ENCODE measurements around the gene NNT.
"Not testable (repeated sequence)": the region's sequence is repeated elsewhere in the genome, so short reads cannot be mapped to it uniquely, and the experiment has no call there.

NNT gene

DNA sequence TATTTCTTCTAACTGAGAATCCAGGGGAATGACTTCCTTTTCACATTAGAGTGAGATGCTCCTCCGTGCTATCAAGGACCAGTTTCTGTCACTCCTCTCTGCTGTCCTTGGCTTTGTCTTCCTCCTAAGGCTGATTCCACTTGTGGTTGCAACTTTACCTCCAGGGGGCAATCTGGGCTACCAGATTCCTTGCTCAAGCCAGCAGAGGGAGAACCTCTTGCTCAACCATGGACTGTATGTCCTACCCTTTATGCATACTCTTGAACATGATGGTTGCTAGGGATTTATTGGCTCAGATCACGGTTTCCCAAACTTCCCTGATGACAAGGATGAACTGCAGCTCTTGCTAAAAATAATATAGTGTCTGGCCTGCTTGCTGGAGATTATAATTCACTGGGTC is 24.0 kb downstream of the NNT start:
- DNase-seq (ENCODE audit: low read depth): peak; percentile 84

- peak; percentile 76 for DNase-seq (ENCODE audit: low read depth)
Observed at GRCh38 chr5:43631182-43631910, 28.4 kb downstream of the NNT start.

DNA sequence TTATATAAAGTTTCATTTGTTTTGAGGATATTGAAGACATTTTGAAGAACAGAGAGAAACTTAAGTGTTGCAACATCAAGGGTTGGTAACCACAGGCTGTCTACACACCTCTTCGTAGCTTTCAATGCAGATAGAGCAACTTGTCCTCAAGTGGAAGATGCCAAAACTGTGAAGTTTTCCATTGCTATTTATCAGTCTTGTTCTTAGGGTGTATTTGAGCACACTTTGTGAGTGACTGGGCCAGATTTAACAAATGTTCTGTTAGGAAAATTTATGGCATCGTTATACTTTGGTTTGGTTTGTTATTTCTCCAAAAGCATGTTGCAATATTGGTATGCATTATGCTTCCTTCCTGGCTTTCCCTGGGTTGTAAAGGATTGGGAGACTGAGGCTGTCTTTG is 31.6 kb downstream of the NNT start:
- no peak for DNase-seq (ENCODE audit: low read depth)

- DNase-seq (ENCODE audit: low read depth): no peak
Observed at GRCh38 chr5:43635374-43635773, 32.4 kb downstream of the NNT start.

GRCh38 chr5:43636076-43636475 is 33.1 kb downstream of the NNT start:
- DNase-seq (ENCODE audit: low read depth): no peak

GRCh38 chr5:43637416-43637815 is 34.4 kb downstream of the NNT start:
- no peak for DNase-seq (ENCODE audit: low read depth)

DNA sequence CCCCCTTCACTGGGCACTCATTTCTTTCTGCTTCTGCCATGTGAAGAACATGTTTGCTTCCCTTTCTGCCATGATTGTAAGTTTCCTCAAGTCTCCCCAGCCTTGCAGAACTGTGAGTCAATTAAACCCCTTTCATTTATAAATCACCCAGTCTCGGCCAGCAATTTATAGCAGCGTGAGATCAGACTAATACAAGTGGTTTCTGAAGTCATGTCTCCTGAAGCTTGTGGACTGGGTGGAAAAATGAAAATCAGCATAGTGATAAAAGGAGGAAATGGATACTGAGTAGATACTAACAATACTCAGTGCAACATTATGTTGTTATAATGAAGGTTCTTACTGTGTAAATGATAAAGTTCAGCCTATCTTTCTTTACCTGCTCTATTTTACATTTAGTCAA is 35.1 kb downstream of the NNT start:
- no peak for DNase-seq (ENCODE audit: low read depth)

- DNase-seq (ENCODE audit: low read depth): no peak
Observed at GRCh38 chr5:43638546-43638945, 35.6 kb downstream of the NNT start.

GRCh38 chr5:43639566-43639965 is 36.6 kb downstream of the NNT start:
- DNase-seq (ENCODE audit: low read depth): peak; percentile 17

DNA sequence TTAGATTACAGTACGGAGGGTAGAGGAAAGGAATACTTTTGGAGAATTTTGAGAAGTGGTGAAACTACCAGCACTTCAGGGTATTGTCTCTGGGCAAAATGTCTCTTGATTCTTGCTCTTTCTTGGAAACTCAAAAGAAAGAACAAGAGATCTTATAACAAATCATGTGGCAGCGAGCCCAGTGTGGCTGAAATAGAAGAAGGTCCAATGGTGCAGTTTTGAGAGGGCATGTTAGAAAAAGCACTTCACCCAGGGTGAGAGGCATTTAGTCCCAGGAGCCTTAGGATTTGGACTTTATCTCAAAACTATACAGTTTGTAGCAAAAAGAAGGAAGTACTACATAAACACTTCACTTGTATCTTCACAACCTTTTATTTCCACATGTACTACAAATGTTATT is 39.4 kb downstream of the NNT start:
- peak; percentile 67 for DNase-seq (ENCODE audit: low read depth)

GRCh38 chr5:43643327-43643726 is 40.3 kb downstream of the NNT start:
- DNase-seq (ENCODE audit: low read depth): no peak

DNA sequence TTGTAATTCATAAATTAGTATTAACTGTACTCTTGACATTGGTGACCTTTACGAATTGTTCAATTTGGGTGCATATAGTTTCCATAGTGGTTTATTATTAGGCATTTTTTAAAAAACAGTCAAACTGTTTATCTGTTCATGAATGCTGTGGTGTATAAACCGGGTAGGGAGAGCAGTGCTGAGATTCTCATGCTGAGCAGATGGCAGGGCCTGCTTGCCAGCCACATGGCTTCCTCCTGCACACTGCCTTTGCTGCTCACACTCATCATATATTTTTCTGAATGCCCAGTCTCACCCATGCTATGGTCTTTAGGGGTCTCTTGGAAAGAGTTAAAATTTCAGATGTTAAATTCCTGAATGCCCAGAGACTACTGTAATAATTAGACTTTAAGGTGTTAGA is 40.8 kb downstream of the NNT start:
- no peak for DNase-seq (ENCODE audit: low read depth)

DNA sequence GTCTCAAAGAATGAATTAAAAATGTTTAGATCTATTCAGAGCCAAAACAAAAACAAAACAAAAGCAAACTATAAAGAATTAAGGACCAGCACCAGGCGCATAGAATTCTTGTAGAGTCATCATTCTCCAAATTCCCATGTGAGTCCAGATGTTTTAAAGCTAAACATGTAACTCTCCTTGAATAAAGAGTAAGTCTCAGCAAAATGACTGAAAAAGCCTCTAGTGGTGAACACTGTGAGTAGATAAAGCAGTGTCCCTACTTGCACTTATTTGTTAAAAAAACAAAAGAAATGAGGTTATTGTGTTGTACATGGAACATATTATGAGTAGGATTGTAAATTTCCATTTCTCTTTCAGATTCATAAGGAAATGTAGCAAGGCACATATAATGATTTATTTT is 44.0 kb downstream of the NNT start:
- peak; percentile 44 for DNase-seq (ENCODE audit: low read depth)

DNA sequence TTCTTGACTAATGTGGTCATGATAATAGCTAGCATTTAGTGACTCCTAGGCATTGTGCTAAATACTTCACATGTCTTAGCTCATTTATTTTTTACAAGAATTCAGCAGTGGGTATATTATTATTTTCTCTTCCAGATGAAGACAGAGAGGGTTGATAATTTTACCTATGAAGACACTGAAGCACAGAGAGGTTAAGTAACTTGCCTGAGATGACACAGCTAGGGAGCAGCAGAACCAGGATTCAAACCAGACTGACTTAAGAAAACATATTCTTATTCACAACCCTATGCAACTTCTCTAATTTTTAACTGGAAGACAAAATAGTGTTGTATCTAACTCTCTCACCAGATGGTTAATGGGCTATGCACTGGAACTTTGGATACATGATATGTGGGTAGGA is 44.8 kb downstream of the NNT start:
- no peak for DNase-seq (ENCODE audit: low read depth)

- DNase-seq (ENCODE audit: low read depth): peak; percentile 71
Observed at GRCh38 chr5:43648499-43649124, 45.6 kb downstream of the NNT start.

GRCh38 chr5:43649256-43649655 is 46.3 kb downstream of the NNT start:
- peak; percentile 49 for DNase-seq (ENCODE audit: low read depth)

DNA sequence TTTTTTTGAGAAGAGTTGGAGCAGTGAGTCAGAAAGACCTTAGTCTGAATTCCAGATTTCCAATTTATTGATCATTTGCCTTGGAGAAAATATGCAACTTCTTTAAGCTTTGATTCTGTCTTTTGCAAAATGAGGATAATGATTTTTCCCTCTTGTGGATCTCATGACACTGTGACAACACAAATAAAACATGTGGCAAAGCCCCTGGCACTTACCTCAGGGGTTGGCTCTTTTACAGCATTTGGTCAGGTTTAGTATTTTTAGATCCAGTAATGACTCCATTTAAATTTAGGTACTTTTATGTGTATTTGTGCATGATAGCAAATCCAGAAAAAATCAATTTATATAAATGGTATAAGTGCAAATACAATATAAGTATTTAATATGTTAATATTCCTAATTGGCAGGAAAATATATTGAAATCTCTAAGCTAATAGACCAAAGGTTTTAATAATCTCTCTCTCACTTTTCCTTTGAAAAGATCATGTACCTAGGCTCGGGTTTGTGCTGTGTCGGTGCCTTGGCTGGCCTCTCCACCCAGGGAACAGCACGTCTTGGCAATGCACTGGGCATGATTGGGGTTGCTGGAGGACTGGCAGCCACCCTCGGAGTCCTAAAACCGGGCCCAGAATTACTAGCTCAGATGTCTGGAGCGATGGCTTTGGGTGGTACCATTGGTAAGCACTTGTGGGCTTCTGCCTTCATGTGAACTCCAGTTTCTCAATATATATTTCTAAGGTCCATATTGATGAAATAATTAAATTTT is 49.7 kb downstream of the NNT start:
- no peak for DNase-seq (ENCODE audit: low read depth)

GRCh38 chr5:43658509-43658908 is 55.5 kb downstream of the NNT start:
- DNase-seq (ENCODE audit: low read depth): peak; percentile 74

DNA sequence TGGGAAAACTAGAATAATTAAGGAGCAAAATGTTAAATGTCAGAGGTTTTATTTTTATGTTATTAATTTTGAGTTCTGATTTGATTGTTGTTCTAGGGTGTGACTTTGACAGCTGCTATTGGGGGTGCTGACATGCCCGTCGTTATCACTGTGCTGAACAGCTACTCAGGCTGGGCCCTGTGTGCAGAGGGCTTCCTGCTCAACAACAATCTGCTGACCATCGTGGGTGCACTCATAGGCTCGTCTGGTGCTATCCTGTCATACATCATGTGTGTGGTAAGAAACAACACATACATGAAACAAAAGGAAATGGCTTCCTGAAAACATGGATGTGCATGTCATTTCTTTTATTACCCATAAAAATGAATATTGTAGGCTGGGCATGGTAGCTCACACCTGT is 56.1 kb downstream of the NNT start:
- no peak for DNase-seq (ENCODE audit: low read depth)

GRCh38 chr5:43661102-43661501 is 58.1 kb downstream of the NNT start:
- DNase-seq (ENCODE audit: low read depth): peak; percentile 45

- DNase-seq (ENCODE audit: low read depth): no peak
Observed at GRCh38 chr5:43663916-43664315, 60.9 kb downstream of the NNT start.

DNA sequence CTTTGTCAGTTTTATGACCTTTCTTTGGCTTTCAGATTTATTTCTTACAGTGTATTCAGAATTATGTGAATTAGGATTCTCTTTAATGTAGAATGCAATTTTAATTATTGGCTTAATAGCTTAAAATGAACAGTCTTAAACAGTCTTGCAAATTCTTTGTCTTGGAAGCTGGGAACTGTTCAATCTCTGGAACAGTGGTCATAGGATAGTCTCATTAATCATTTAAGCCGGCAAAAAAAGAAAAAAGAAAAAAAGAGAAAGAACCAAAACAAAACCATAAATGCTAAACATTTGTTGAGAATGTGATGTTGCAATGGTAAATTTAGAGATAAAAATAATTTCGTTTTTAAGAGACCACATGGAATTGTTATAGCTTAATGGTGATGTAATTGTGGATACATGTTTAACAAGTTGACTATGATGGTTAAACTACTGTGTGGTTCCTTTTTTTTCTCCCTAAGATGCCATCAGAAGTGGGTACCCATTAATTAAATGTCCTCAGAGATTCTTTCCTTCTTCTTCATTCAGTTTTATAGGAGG is 61.6 kb downstream of the NNT start:
- peak; percentile 37 for DNase-seq (ENCODE audit: low read depth)

DNA sequence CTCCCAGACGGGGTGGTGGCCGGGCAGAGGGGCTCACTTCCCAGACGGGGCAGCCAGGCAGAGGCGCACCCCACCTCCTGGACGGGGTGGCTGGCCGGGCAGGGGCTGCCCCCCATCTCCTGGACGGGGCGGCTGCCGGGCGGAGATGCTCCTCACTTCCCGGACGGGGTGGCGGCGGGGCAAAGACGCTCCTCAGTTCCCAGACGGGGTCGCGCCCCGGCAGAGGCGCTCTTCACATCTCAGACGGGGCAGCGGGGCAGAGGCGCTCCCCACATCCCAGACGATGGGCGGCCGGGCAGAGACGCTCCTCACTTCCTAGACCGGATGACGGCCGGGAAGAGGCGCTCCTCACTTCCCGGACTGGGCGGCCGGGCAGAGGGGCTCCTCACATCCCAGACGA is 62.8 kb downstream of the NNT start:
- DNase-seq (ENCODE audit: low read depth): not testable (repeated sequence)
